ENCODE data around the gene P2RY8.
"Not testable (repeated sequence)": the region's sequence is repeated elsewhere in the genome, so short reads cannot be mapped to it uniquely, and the experiment has no call there.

P2RY8 gene

GRCh38 chrX:1576201-1576992 is 39.4 kb upstream of the P2RY8 start:
- no peak overlapping the region for H3K4me3 ChIP-seq (ENCODE audit: low read depth, low read length)
- no peak for TF ChIP-seq CTCF (IDR thresholded peaks at IDR 0.05; ENCODE audit: borderline replicate concordance, insufficient read depth, low read depth, low read length)

GRCh38 chrX:1574181-1574580 is 37.2 kb upstream of the P2RY8 start:
- not testable (repeated sequence) for H3K4me3 ChIP-seq (ENCODE audit: low read depth, low read length)

- TF ChIP-seq CTCF (IDR thresholded peaks at IDR 0.05; ENCODE audit: borderline replicate concordance, insufficient read depth, low read depth, low read length), result no peak
- H3K4me3 ChIP-seq (ENCODE audit: low read depth, low read length), result no peak overlapping the region
Measured at GRCh38 chrX:1564750-1565683, 28.0 kb upstream of the P2RY8 start.

- not testable (repeated sequence) for H3K4me3 ChIP-seq (ENCODE audit: low read depth, low read length)
Measured at GRCh38 chrX:1564077-1564476, 27.1 kb upstream of the P2RY8 start.

GRCh38 chrX:1561164-1561563 is 24.2 kb upstream of the P2RY8 start:
- no peak for TF ChIP-seq CTCF (IDR thresholded peaks at IDR 0.05; ENCODE audit: borderline replicate concordance, insufficient read depth, low read depth, low read length)
- H3K4me3 ChIP-seq (ENCODE audit: low read depth, low read length), result no peak overlapping the region

- no peak for TF ChIP-seq CTCF (IDR thresholded peaks at IDR 0.05; ENCODE audit: borderline replicate concordance, insufficient read depth, low read depth, low read length)
- no peak overlapping the region for H3K4me3 ChIP-seq (ENCODE audit: low read depth, low read length)
Measured at GRCh38 chrX:1558761-1559468, 21.9 kb upstream of the P2RY8 start.

GRCh38 chrX:1557442-1557841 is 20.5 kb upstream of the P2RY8 start:
- H3K4me3 ChIP-seq (ENCODE audit: low read depth, low read length), result not testable (repeated sequence)

- no peak overlapping the region for H3K4me3 ChIP-seq (ENCODE audit: low read depth, low read length)
- no peak for TF ChIP-seq CTCF (IDR thresholded peaks at IDR 0.05; ENCODE audit: borderline replicate concordance, insufficient read depth, low read depth, low read length)
Measured at GRCh38 chrX:1555370-1555769, 18.4 kb upstream of the P2RY8 start.
